ENCODE measurements around the gene ZCCHC14. TPM values are rescaled to one million over a fixed set of nuclear protein-coding genes. Genes with fewer than 3 reads are reported as not detected.

Gene ZCCHC14
- total RNA-seq, 1 donor from 2014 or later: 42.4 TPM

DNA sequence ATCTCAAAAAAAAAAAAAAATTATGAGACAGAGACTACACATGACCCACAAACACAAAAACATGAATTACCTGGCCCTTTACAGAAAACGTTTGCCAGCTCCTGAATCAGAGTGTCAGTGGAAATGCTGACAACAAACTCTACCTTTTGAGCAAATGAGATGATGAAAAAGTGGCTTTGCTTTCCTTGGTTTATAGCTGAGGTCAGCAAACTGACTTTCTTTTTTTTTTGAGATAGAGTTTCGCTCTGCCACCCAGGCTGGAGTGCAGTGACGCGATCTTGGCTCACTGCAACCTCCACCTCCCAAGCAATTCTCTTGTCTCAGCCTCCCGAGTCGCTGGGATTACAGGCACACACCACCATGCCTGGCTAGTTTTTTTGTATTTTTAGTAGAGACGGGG is 46.3 kb downstream of the ZCCHC14 start:
- Mint-ChIP-seq H3K4me3 (ENCODE audit: low read depth) (no peak overlapping the region), H3K27ac (no peak overlapping the region), H3K4me1 (ENCODE audit: low read depth) (peaks cover 4% of the 10 kb centered on the region), H3K36me3 (ENCODE audit: insufficient read depth) (peaks cover 49% of the 10 kb centered on the region), H3K27me3 (no peaks in the 10 kb centered on the region), H3K9me3 (ENCODE audit: low read depth) (peaks cover 13% of the 10 kb centered on the region)
- no peak for DNase-seq (ENCODE audit: low spot score, unreplicated experiment)
- TF ChIP-seq CTCF (IDR thresholded peaks at IDR 0.05; ENCODE audit: unreplicated experiment): no peak

DNA sequence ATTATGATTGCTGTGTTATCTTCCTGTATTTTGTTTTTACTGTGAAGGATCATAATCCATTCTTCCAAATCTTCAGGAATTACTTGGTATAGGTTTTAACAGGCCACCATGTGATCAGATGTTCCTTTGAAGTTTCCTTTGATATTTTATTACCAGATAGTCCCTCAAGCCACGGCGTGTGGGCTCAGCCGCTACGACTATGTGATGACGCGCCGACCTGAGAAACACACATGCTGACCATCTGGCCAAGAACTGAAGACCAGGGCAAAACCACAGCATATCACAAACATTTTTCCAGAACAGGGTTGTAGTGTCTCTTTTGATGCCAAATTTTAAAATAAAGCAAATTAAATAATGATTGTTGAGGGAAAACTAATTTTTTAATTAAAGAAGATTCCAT is 47.3 kb downstream of the ZCCHC14 start:
- TF ChIP-seq CTCF (IDR thresholded peaks at IDR 0.05; ENCODE audit: unreplicated experiment): no peak
- DNase-seq (ENCODE audit: low spot score, unreplicated experiment): no peak
- Mint-ChIP-seq H3K9me3 (ENCODE audit: low read depth) (peaks cover 13% of the 10 kb centered on the region), H3K36me3 (ENCODE audit: insufficient read depth) (peaks cover 47% of the 10 kb centered on the region), H3K27me3 (no peaks in the 10 kb centered on the region), H3K4me1 (ENCODE audit: low read depth) (peaks cover 4% of the 10 kb centered on the region), H3K27ac (no peak overlapping the region), H3K4me3 (ENCODE audit: low read depth) (no peak overlapping the region)

- H3K27ac Mint-ChIP-seq: no peak overlapping the region
- no peak for DNase-seq (ENCODE audit: low spot score, unreplicated experiment)
- TF ChIP-seq CTCF (IDR thresholded peaks at IDR 0.05; ENCODE audit: unreplicated experiment): no peak
- peaks cover 13% of the 10 kb centered on the region for H3K9me3 Mint-ChIP-seq (ENCODE audit: low read depth)
- H3K4me1 Mint-ChIP-seq (ENCODE audit: low read depth): peaks cover 4% of the 10 kb centered on the region
- H3K36me3 Mint-ChIP-seq (ENCODE audit: insufficient read depth): peaks cover 42% of the 10 kb centered on the region
- H3K4me3 Mint-ChIP-seq (ENCODE audit: low read depth): no peak overlapping the region
- no peaks in the 10 kb centered on the region for H3K27me3 Mint-ChIP-seq
Measured at GRCh38 chr16:87443964-87444363, 48.9 kb downstream of the ZCCHC14 start.

GRCh38 chr16:87443016-87443415 is 49.8 kb downstream of the ZCCHC14 start:
- peak overlapping the region; percentile 29 for H3K27ac Mint-ChIP-seq
- H3K36me3 Mint-ChIP-seq (ENCODE audit: insufficient read depth): peaks cover 37% of the 10 kb centered on the region
- TF ChIP-seq CTCF (IDR thresholded peaks at IDR 0.05; ENCODE audit: unreplicated experiment): no peak
- DNase-seq (ENCODE audit: low spot score, unreplicated experiment): no peak
- H3K9me3 Mint-ChIP-seq (ENCODE audit: low read depth): peaks cover 13% of the 10 kb centered on the region
- H3K4me1 Mint-ChIP-seq (ENCODE audit: low read depth): peaks cover 4% of the 10 kb centered on the region
- no peaks in the 10 kb centered on the region for H3K27me3 Mint-ChIP-seq
- no peak overlapping the region for H3K4me3 Mint-ChIP-seq (ENCODE audit: low read depth)

- H3K27ac Mint-ChIP-seq: peak overlapping the region; percentile 29
- no peak for TF ChIP-seq CTCF (IDR thresholded peaks at IDR 0.05; ENCODE audit: unreplicated experiment)
- no peak overlapping the region for H3K4me3 Mint-ChIP-seq (ENCODE audit: low read depth)
- DNase-seq (ENCODE audit: low spot score, unreplicated experiment): no peak
- peaks cover 34% of the 10 kb centered on the region for H3K36me3 Mint-ChIP-seq (ENCODE audit: insufficient read depth)
- H3K9me3 Mint-ChIP-seq (ENCODE audit: low read depth): peaks cover 13% of the 10 kb centered on the region
- peaks cover 4% of the 10 kb centered on the region for H3K4me1 Mint-ChIP-seq (ENCODE audit: low read depth)
- H3K27me3 Mint-ChIP-seq: no peaks in the 10 kb centered on the region
Measured at GRCh38 chr16:87442581-87442966, 50.2 kb downstream of the ZCCHC14 start.

All from progenitor cell of endocrine pancreas (in vitro differentiated cells).